Fibroblast of pulmonary artery (primary cell): ENCODE results near the gene PTCD1.
"Not testable (repeated sequence)": the region's sequence is repeated elsewhere in the genome, so short reads cannot be mapped to it uniquely, and the experiment has no call there.

Experiments used
- DNase-seq: peaks from one replicate; pipeline ENCODE4 v3.0.0-alpha.2; 2010; ENCODE audit warnings: low read depth
- H3K4me3 ChIP-seq: replicated peaks from 2 replicates; pipeline ENCODE4 v1.5.1; 2011; ENCODE audit warnings: low read depth, mild to moderate bottlenecking, control low read depth, low read length, moderate library complexity
- CTCF ChIP-seq: IDR thresholded peaks from 2 replicates; pipeline ENCODE4 v1.5.1; 2011; ENCODE audit warnings: mild to moderate bottlenecking, control low read depth, low read length, inconsistent platforms; ENCODE audit errors: missing control alignments

PTCD1 gene

GRCh38 chr7:99389772-99390171 lies 48.8 kb downstream of the PTCD1 start:
- no peak for TF ChIP-seq CTCF
- no peak overlapping the region for H3K4me3 ChIP-seq
- DNase-seq: no peak

GRCh38 chr7:99387912-99388311 lies 50.7 kb downstream of the PTCD1 start:
- TF ChIP-seq CTCF: no peak

GRCh38 chr7:99387239-99387635 lies 51.4 kb downstream of the PTCD1 start:
- H3K4me3 ChIP-seq, DNase-seq: not testable (repeated sequence)

More at GRCh38 chr7:99387912-99388311, 50.7 kb downstream of the PTCD1 start:
- H3K4me3 ChIP-seq: no peak overlapping the region
- DNase-seq: no peak

- DNase-seq: peak; percentile 59
Observed at GRCh38 chr7:99386584-99387238, 51.9 kb downstream of the PTCD1 start.

GRCh38 chr7:99385564-99385963 lies 53.0 kb downstream of the PTCD1 start:
- H3K4me3 ChIP-seq: no peak overlapping the region
- DNase-seq: no peak
- no peak for TF ChIP-seq CTCF

More at GRCh38 chr7:99386584-99387238, 51.9 kb downstream of the PTCD1 start:
- TF ChIP-seq CTCF: peak; percentile 39
- no peak overlapping the region for H3K4me3 ChIP-seq

- no peak for TF ChIP-seq CTCF
- DNase-seq: no peak
- no peak overlapping the region for H3K4me3 ChIP-seq
Observed at GRCh38 chr7:99384523-99384922, 54.1 kb downstream of the PTCD1 start.

GRCh38 chr7:99383791-99384370 lies 54.7 kb downstream of the PTCD1 start:
- H3K4me3 ChIP-seq: no peak overlapping the region
- no peak for DNase-seq
- TF ChIP-seq CTCF: no peak
